T-helper 9 cell (primary cell): ENCODE results near the gene FSD1.
A peak's percentile ranks its signal among the peaks of the same experiment; 100 is the strongest.

Source experiments
- DNase-seq: peaks from one replicate; pipeline ENCODE4 v3.0.0-alpha.2; 2020

FSD1 gene

DNA sequence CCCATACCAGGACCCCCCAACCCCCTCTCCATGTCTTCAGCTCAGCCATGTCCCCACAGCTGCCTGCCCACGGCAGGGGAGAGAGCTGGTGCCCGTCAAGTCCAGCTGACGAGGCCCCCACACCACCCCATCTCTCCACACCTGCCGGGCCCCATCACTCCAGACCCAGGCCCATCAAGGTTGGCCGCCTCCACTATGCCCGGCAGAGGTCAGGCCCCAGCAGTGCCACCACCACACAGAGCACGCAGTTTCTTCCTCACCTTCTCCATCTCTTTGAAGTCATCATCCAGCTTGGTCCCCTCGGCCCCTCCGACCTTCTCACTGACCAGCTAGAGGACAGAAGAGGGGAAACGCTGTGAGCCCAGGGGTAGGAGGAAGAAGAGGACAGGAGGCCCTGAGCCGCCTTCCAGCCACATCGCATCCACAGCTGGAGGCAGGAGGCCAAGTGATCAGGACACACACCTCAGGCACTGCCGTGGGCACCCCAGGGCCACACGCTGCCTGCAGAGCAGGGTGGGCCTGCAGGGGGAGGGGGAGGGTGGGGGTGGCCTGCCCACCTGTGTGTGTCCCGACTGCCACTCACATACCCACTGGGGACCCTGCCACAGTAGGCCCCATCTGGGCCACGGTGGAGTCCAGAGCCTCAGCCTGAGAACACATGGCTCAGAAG, 62.4 kb downstream of the FSD1 start:
- DNase-seq: no peak

DNA sequence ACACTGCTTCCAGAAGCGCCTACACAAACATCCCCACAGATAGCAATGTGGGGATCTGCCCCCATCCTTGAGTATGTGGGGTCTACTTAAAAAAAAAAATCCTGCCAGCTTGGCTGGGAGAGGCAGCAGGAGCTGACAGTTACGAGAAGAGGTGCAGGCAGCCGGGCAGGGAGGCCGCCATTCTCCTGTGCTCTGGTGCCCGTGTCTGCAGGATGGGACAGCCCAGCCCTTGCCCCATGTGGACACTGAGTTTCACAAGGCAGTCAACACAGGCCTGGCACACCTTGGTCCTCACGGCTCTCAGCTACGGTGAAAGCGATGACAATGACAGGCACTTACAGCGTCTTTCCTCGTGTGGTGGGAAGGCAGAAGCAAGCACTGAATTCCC, 62.9 kb downstream of the FSD1 start:
- DNase-seq: no peak

DNA sequence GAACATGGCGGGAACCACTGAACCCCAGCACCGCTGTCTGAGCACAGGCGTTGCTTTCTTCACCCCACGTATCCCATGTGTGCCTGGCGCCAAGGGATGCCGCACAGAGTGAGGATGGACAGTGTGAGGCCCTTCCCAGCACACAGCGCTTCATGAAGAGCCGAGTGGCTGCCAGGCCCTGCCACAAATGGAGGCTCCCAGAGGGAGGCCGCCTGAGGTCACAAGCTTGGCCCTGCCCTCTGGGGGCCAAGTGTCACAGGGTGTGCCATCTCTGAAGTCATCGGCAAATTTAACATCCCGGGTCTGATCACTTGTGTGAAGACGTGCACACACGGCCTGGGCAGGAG, 63.4 kb downstream of the FSD1 start:
- DNase-seq: no peak

DNA sequence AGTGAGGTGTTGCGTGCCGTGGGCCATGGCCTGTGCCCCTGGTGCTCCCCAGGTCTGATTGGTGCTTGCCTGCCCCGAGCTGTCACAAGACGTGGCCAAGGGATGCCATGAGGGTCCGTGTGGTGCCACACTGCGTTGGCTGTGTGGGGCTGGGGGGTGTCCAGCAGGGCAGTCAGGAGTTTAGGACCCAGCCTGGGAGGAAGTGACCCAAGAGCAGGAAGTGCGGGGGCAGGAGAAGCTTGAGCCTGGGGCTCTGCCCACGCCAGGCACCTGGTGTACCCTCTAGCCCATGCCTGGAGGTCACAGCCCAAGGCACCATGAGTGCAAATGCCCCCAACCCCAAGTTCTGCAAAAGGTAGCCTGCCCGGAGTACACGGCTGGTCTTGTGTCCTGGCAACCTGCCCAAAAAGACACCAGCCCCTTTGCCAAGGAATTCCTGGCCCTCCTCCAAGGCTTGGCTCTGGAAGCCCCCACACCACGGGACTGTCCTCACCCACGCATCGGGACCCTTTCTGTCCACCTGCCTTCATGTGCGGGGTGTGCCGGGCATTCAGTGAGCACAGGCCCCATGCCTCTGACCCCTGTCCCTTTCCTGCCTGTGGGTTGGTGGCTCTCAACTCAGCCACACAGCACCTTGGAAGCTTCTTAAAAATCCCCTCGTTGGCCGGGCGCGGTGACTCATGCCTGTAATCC, 63.9 kb downstream of the FSD1 start:
- DNase-seq: no peak

DNA sequence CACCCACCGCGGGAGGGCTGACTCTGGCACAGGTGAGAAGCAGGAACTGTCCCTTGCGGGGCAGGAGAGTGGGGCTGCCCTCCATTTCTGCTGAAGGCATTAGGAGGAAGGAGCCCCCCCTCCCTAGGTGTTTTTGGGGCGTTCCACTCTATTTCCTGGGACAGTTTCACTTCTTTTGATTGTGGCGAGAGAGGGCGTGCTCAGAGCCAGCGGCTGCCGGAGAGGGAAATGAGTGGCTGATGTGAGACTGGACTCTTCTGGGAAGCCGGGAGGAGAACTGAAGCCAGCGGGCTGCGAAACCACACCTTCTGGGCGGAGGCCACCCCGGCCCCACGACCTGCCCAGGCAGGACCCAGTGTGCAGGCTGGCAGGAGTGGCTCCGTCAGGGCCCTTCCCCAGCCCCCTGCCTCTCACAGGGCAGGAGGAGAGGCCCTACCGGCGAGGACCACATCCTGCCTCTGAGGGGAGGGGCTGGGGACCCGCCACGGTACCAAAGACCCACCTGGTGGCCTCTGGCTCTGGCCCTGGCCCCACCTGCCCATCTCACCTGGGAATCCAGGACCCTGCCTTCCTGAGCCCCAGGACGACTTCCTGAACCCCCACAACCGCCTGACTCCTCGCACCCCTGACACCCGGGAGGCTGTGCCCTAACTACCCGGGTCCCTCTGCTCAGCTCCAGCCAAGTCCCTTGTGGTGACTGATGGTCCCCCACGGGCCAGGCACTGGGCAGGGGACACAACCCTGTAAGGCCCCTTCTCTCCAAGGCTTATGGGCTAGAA, 64.9 kb downstream of the FSD1 start:
- DNase-seq: peak; percentile 59

DNA sequence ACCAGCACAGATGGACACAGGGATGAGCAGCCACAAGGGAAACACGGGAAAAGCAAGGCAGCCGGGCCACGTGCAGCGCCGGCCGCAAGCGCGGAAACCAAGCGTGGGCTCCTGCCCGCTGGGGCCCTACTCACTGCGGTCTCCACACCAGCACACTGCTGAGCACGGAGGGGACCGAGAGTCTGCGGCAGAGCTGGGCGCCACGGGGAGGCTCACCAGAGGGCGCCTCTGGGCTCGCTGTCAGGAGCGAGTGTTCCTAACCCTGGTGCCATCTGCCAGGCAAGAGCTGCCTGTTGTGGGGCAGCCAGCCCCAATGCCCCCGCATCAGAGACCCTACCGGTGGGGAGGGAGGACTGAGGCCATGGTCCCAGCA, 65.5 kb downstream of the FSD1 start:
- DNase-seq: peak; percentile 56

DNA sequence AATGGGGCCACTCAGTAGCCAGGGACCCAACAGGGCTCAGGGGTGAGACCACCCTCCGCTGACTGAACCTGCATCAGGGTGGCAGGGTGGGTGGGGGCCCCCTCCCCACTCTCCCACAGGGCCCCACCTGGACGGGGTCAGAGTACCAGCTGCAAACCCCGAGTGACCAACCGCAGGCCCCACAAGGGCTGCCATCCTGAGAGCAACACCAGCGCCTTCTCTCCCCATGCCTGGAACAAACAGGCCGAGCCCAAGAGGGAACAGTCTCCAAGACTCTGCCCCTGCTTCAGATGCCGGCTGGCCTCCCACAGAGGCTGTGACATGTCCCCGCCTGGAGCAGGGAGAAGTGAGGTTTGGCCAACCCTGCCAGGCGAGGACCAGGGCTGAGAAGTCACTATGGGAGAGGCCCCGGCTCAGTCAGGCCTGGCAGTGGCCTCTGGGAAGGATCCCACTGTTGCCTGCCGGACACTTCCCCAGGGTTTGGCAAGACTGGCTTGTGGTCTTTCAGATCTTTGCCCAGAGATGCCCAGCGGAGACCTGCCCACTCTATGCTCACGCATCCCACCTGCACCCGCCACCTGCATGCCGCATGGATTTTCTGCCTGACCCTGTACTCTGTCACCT, 66.1 kb downstream of the FSD1 start:
- DNase-seq: no peak

DNA sequence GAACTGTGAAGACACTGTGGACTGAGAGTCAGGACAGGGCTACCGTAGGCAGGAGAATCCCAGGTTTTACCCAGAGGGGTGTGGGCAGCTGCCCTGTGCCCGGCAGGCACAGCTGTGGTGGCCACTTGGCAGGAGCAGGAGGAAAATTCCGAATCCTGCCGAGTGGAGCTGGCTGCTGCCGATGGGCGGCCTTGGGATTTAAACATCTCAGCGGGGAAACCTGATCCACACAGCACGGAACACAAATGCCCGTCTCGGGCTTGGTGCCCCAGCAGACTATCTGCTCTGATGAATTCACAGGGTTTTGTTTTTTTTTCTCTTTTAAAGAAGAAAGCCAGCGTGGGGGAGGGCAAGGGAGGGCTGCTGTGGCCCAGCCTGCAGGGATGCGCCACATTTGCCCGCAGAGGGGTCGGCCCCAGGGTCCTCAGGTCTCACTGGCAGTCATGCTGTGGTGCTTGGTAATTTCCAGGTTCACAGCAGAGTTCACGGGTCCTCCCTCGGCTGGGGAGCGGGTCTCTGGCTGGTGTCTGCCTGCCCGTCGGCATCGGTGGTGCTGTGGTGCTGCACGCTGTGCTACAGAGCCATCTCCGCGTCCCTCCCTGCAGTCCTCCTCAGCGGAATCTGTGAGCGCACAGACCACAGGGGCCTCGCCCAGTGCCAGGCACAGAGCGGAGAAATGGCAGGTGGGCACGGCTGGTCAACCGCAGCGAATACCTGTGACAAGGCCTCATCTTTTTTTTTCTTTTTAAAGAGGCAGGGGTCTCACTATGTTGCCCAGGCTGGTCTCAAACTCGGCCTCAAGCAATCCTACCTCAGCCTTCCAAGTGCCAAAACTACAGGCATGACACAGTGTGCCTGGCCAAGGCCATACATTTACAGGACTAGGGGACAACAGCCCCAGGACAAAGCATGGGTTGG, 67.1 kb downstream of the FSD1 start:
- DNase-seq: no peak

DNA sequence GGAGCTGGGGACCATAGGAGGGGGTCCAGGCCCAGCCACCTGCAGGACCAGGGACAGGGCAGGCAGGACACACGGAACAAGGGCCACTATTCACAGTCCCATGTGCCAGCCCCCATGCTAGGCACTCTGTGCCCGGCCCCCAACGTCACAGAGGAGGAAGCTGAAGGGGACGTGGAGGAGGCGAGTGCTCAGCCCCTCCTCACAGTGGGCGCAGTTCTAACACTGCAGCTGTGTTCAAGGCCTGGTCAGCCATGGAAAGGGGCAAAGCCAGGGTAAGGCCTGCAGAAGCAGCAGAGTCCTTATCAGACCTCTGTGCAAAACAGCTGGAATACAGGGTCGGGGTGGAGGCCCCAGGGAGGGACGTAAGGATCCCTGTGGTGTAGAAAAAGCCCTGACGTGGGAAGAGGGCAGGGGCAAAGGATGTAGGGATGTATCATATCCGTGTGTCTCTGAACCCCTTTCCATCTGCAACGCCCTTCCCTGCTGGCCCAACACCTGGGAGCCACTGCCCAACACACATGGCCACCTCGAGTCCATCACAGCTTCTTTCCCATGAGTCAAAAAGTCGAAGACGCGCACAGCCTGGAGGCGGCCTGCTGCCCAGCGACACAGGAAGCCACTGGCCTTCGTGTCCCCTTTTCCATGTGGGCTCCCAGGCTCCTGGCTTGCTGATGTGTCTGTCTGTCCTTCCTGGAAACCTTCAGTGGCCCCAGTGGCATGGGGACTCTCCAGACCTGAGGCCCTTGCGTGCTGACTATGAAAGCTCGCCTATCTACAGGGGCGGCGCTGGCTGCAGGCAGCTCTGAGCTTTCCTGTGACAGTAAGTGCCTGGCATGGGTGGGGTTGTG, 68.0 kb downstream of the FSD1 start:
- no peak for DNase-seq

DNA sequence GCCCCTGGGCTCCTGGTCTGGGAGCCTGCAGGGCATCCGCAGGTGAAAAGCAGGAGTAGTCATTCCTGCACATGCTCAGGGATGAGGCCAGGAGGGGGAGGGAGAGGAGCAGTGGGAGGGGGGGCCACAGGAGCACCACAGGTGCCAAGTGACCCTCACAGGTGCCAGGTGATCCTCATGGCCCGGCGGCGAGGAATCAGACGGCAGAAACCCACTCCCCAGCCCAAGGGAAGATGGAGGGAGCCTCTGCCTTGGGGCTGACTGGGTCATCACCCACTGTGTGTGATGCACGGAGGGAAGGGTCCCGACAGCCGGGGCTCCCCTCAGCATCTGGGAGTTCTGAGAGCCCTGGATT, 68.6 kb downstream of the FSD1 start:
- DNase-seq: no peak
